Cardiac muscle cell (in vitro differentiated cells and primary cell): Measurements from ENCODE around the gene ZSCAN5A. TPM values are rescaled to one million over a fixed set of nuclear protein-coding genes. Genes with fewer than 3 reads are reported as not detected.
A peak's percentile ranks its signal among the peaks of the same experiment; 100 is the strongest.
"Not testable (repeated sequence)": the region's sequence is repeated elsewhere in the genome, so short reads cannot be mapped to it uniquely, and the experiment has no call there.

Experiments
- DNase-seq, 2 donors: peaks; one replicate each; pipeline versions ENCODE4 v3.0.0 to v3.0.0-alpha.2; 2010 to 2017; ENCODE audit warnings: low read depth in 1 of 2, low spot score in 1 of 2
- H3K27ac ChIP-seq: fragments of 200-600 bp; sonication (generic); 2 replicates; pipeline ENCODE4 v1.5.1; 2016
- H3K27me3 ChIP-seq: fragments of 200-600 bp; sonication (generic); 2 replicates; pipeline ENCODE4 v1.6.0; 2016; ENCODE audit warnings: control low read depth
- H3K36me3 ChIP-seq: fragments of 200-600 bp; sonication (generic); 2 replicates; pipeline ENCODE4 v1.5.1; 2016; ENCODE audit warnings: control low read depth
- H3K4me1 ChIP-seq: fragments of 200-600 bp; sonication (generic); 2 replicates; pipeline ENCODE4 v1.8.1; 2017; ENCODE audit warnings: low read depth, mild to moderate bottlenecking, mixed run types
- H3K4me3 ChIP-seq: fragments of 200-600 bp; sonication (generic); 2 replicates; pipeline ENCODE4 v1.5.1; 2016; ENCODE audit warnings: mild to moderate bottlenecking
- H3K9me3 ChIP-seq: fragments of 200-600 bp; sonication (generic); 2 replicates; pipeline ENCODE4 v1.5.1; 2017; ENCODE audit warnings: low read depth, mild to moderate bottlenecking, control low read depth
- polyA plus RNA-seq: library from polyadenylated mRNA; unstranded; fragments of >200 nt; fragmentation: Nextera tagmentation; extraction: Ambion mirVana; gene quantifications from 2 replicates; pipeline ENCODE4 v1.2.1, GENCODE V29; 2016
- total RNA-seq: library from RNA; depleted of rRNA; stranded (reverse); fragments of >200 nt; gene quantifications from 2 replicates; pipeline ENCODE4 v1.2.3, GENCODE V29; 2016
- TF ChIP-seq, protein P1 (sequence below): IDR thresholded peaks from 2 replicates; pipeline ENCODE4 v1.5.1; 2012; ENCODE audit warnings: low read depth, mild to moderate bottlenecking, low read length

ZSCAN5A gene
- total and polyA plus RNA-seq, 2 experiments from 2014 or later: 2.9 to 14.2 TPM

DNA sequence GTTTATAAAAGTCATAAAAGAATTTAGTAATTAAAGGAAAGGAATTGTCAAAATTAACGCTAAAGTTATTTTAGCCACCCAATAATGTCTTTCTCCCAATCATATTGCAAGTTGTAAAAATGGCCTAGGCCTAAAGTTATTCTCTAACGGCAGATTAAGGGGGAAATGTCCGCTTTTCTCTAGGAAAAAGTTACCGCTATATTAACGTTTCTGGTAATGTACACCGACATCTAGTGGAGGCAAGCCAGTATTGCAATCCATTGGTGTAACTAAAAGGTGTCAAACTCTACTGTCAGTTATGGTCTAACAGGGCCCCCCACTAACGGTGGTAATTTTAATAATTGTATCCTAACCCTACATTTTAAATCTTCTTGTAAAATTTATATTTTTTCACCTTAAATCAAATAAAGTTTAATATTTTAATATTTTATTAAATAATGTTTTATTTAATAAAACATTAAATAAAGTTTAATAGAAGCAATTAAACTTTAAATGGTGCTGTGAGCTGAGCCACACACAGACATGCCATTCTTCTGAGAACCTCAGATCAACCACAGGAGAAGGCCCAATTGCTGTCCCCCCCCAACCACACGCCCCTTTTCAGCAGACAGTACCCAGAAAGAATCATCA is 35.9 kb upstream of the ZSCAN5A start:
- TF ChIP-seq, protein P1, sequence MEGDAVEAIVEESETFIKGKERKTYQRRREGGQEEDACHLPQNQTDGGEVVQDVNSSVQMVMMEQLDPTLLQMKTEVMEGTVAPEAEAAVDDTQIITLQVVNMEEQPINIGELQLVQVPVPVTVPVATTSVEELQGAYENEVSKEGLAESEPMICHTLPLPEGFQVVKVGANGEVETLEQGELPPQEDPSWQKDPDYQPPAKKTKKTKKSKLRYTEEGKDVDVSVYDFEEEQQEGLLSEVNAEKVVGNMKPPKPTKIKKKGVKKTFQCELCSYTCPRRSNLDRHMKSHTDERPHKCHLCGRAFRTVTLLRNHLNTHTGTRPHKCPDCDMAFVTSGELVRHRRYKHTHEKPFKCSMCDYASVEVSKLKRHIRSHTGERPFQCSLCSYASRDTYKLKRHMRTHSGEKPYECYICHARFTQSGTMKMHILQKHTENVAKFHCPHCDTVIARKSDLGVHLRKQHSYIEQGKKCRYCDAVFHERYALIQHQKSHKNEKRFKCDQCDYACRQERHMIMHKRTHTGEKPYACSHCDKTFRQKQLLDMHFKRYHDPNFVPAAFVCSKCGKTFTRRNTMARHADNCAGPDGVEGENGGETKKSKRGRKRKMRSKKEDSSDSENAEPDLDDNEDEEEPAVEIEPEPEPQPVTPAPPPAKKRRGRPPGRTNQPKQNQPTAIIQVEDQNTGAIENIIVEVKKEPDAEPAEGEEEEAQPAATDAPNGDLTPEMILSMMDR: peak; percentile 90
- Histone ChIP-seq H3K9me3 (no peaks in the 10 kb centered on the region), H3K4me1 (peaks cover 4% of the 10 kb centered on the region), H3K27ac (no peak overlapping the region), H3K4me3 (no peak overlapping the region), H3K36me3 (no peaks in the 10 kb centered on the region), H3K27me3 (no peaks in the 10 kb centered on the region)
- peak; percentile 56 to 65 for DNase-seq

DNA sequence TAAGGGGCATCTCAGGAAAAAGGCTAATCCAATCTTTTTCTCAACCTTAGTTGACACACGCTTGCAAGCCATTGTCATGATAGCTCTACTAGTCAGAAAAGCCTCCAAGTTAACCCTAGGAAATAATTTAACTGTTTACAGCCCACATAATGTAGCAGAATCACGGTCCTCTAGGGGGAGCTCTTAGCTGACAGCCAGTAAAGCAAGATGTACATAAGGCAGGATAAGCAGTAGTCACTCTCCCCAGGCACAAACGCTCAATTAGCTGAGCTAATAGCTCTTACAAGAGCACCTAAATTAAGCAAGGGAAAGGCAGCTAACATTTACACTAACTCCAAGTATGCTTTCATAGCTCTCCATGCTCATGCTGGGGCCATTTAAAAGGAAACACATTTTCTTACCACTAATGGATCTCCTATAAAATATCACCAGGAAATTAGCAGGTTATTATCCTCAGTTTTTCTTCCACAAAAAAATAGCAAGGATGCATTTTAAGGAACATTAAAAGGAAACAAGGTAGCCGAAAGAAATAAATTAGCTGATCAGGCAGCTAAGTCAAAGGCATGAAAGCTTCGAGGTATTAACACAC is 33.7 kb upstream of the ZSCAN5A start:
- peak in 1 of 2 donors; percentile 13 for DNase-seq
- Histone ChIP-seq H3K9me3 (no peaks in the 10 kb centered on the region), H3K27me3 (no peaks in the 10 kb centered on the region), H3K36me3 (no peaks in the 10 kb centered on the region), H3K4me3 (no peak overlapping the region), H3K4me1 (peaks cover 4% of the 10 kb centered on the region), H3K27ac (no peak overlapping the region)
- TF ChIP-seq, protein P1: peak; percentile 37

DNA sequence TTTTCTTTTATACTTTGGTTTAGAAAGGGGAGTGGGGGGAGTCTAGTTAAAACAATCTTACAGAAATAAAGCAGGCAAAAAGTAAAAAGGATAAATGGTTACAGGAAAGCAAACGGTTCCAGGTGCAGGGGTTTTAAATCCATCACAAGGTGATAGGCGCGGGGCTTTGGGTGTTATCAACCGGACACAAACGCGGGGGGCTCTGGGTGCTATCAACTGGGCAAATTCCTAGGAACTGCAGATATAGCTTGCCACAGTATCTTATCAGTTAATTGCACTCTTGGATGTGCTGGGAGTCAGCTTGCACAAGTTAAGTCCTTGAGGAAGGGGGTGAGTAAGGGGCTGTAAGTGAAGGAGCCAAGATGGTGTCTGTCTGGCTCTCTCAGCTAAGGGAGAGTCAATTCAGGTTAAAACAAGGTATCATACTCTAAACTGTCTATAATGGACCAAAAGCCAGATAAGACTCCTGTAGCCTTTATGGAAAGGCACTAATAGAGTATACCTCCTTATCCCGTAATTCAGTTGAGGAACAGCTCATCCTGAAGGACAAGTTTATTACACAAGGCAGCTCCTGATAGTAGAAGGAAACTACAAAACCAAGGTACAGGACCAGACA is 32.6 kb upstream of the ZSCAN5A start:
- H3K27me3 ChIP-seq: no peaks in the 10 kb centered on the region
- no peaks in the 10 kb centered on the region for H3K36me3 ChIP-seq
- H3K27ac ChIP-seq: peak overlapping the region; percentile 22
- no peaks in the 10 kb centered on the region for H3K9me3 ChIP-seq
- no peak overlapping the region for H3K4me3 ChIP-seq
- TF ChIP-seq, protein P1: no peak
- peaks cover 4% of the 10 kb centered on the region for H3K4me1 ChIP-seq
- no peak for DNase-seq

DNA sequence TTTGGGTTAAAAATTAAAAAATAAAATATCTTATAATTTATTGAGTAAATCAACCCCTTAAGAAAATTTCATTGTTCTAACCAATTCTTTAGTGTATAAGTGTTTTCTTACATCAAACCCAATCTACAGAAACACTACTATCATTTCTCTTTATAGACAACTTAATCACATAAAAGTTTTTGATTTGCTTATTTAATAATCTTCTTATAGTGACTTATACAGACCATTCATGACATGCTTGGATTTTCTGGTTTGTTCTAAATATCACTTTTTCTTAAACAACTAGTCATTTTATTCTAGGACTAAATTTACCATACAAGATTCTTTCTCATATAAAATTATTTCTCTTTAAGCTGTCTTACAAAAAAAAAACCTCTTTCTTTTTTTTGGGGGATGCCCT is 27.3 kb upstream of the ZSCAN5A start:
- Histone ChIP-seq H3K4me3 (no peak overlapping the region), H3K4me1 (no peaks in the 10 kb centered on the region), H3K9me3 (no peaks in the 10 kb centered on the region), H3K27ac (no peak overlapping the region), H3K27me3 (no peaks in the 10 kb centered on the region), H3K36me3 (no peaks in the 10 kb centered on the region)
- TF ChIP-seq, protein P1: no peak
- no peak for DNase-seq

DNA sequence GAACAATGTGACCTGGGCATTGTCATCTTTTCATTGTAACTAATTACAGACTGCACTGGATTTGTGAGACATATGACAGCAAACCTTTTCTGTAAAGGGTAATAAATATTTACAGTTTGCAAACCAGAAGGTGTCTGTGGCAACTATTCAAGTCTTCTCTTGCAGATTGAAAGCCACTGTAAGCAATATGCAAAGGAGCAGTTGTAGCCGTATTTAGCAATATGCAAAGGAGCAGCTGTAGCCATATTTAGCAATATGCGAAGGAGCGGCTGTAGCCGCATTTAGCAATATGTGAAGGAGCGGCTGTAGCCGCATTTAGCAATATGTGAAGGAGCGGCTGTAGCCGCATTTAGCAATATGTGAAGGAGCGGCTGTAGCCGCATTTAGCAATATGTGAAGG is 24.4 kb upstream of the ZSCAN5A start:
- DNase-seq, H3K4me3 ChIP-seq, H3K27ac ChIP-seq, H3K4me1 ChIP-seq, H3K9me3 ChIP-seq, H3K27me3 ChIP-seq, H3K36me3 ChIP-seq: not testable (repeated sequence)

DNA sequence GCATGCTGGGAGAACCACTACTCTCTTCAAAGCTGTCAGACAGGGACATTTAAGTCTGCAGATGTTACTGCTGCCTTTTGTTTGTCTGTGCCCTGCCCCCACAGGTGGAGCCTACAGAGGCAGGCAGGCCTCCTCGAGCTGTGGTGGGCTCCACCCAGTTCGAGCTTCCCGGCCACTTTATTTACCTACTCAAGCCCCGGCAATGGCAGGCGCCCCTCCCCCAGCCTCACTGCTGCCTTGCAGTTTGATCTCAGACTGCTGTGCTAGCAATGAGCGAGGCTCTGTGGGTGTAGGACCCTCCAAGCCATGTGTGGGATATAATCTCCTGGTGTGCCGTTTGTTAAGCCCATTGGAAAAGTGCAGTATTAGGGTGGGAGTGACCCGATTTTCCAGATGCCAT is 22.4 kb upstream of the ZSCAN5A start:
- H3K9me3 ChIP-seq, DNase-seq, H3K4me1 ChIP-seq, H3K4me3 ChIP-seq, H3K27ac ChIP-seq, H3K36me3 ChIP-seq, H3K27me3 ChIP-seq: not testable (repeated sequence)

DNA sequence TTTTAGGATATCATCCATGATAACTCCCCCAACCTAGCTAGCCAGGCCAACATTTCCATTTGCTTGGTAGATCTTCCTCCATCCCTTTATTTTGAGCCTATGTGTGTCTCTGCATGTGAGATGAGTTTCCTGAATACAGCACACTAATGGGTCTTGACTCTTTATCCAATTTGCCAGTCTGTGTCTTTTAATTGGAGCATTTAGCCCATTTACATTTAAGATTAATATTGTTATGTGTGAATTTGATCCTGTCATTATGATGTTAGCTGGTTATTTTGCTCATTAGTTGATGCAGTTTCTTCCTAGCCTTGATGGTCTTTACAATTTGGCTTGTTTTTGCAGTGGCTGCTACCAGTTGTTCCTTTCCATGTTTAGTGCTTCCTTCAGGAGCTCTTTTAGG is 20.7 kb upstream of the ZSCAN5A start:
- not testable (repeated sequence) for H3K27ac ChIP-seq, DNase-seq, H3K4me3 ChIP-seq, H3K27me3 ChIP-seq, H3K4me1 ChIP-seq, H3K9me3 ChIP-seq, H3K36me3 ChIP-seq
